ENCODE measurements around the gene TPSAB1. TPM values are rescaled to one million over a fixed set of nuclear protein-coding genes. Genes with fewer than 3 reads are reported as not detected.

TPSAB1 gene
- total and polyA plus RNA-seq, 2 experiments from 2014 or later = not detected

DNA sequence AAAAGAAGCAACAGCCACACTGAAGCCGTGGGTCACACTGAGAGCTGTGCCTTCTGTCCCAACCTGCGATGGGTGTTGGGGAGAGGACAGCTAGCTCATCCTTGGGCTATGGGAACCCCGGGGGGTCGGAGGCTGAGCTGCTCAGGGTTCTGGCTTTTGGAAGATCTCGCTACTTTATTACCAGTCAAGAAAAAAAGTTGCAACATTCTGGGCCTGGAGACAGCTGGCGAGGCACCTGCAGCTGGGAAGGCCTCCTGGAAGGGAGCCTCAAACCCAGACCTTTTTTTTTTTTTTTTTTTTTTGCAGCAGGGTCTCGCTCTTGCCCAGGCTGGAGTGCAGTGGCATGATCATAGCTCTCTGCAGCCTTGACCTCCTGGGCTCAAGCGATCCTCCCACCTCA lies 40.3 kb downstream of the TPSAB1 start:
- Histone ChIP-seq H3K27ac (no peak overlapping the region), H4K20me1 (ENCODE audit: insufficient read depth) (no peaks in the 10 kb centered on the region), H3K4me1 (ENCODE audit: insufficient read depth) (no peaks in the 10 kb centered on the region), H3K9me3 (ENCODE audit: low read depth) (no peaks in the 10 kb centered on the region), H3K9me2 (ENCODE audit: insufficient read depth) (no peaks in the 10 kb centered on the region), H3K36me3 (ENCODE audit: low read depth) (no peaks in the 10 kb centered on the region), H3K9ac (no peak overlapping the region), H3K27me3 (replicated peaks; ENCODE audit: insufficient read depth) (peaks cover 7% of the 10 kb centered on the region), H3K79me2 (ENCODE audit: insufficient read depth) (no peaks in the 10 kb centered on the region), H3F3A (ENCODE audit: insufficient read depth) (no peaks in the 10 kb centered on the region), H3K4me3 (no peak overlapping the region), H3K4me2 (ENCODE audit: unreplicated experiment) (no peak overlapping the region), H2AFZ (no peak overlapping the region)
- in situ Hi-C loops (cut with MboI) = no loop called here
- TF ChIP-seq EZH2phosphoT487 (IDR thresholded peaks at IDR 0.05; ENCODE audit: insufficient read depth, low read depth) (no peak), EZH2 (IDR thresholded peaks at IDR 0.05; ENCODE audit: insufficient read depth, poor library complexity, severe bottlenecking) (no peak)
- DNase-seq = no peak
- 31 to 32% methylated on average over 8 of the region's 8 CpGs for WGBS, 2 experiments (ENCODE audit: low coverage in 1 of 2, low lambda C conversion rate in 2 of 2, missing lambda C conversion rate in 2 of 2)

DNA sequence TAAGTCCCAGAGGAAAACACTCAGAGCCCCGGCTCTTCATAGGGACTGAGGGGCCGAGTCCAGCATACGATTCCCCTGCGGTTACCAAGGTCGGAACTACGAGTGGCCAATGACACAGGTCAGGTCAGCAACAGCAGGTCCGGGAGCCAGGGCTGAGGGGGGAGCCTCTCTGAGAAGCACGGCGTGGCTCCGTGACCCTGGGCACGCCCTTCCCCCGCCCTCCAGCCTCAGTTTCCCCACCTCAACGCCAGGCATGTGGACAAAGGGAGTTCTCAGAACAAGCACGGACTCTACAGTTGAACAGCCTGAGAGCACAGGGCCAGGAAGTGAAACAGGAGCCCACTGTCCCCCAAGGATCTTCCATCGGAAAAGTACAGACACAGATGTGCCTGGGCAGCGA lies 41.0 kb downstream of the TPSAB1 start:
- in situ Hi-C loops (cut with MboI) = no loop called here
- no peaks in the 10 kb centered on the region for H3K9me2 ChIP-seq (ENCODE audit: insufficient read depth)
- DNase-seq = no peak
- no peaks in the 10 kb centered on the region for H4K20me1 ChIP-seq (ENCODE audit: insufficient read depth)
- WGBS, 2 experiments (ENCODE audit: low coverage in 1 of 2, low lambda C conversion rate in 2 of 2, missing lambda C conversion rate in 2 of 2) = 60 to 69% methylated on average over 16 of the region's 16 CpGs
- no peaks in the 10 kb centered on the region for H3F3A ChIP-seq (ENCODE audit: insufficient read depth)
- H3K4me1 ChIP-seq (ENCODE audit: insufficient read depth) = no peaks in the 10 kb centered on the region
- H3K4me2 ChIP-seq (ENCODE audit: unreplicated experiment) = no peak overlapping the region
- H3K27ac ChIP-seq = no peak overlapping the region
- H3K36me3 ChIP-seq (ENCODE audit: low read depth) = no peaks in the 10 kb centered on the region
- no peak overlapping the region for H2AFZ ChIP-seq
- peaks cover 7% of the 10 kb centered on the region for H3K27me3 ChIP-seq (replicated peaks; ENCODE audit: insufficient read depth)
- H3K4me3 ChIP-seq = no peak overlapping the region
- TF ChIP-seq EZH2phosphoT487 (IDR thresholded peaks at IDR 0.05; ENCODE audit: insufficient read depth, low read depth) (no peak), EZH2 (IDR thresholded peaks at IDR 0.05; ENCODE audit: insufficient read depth, poor library complexity, severe bottlenecking) (no peak)
- H3K79me2 ChIP-seq (ENCODE audit: insufficient read depth) = no peaks in the 10 kb centered on the region
- no peak overlapping the region for H3K9ac ChIP-seq
- H3K9me3 ChIP-seq (ENCODE audit: low read depth) = no peaks in the 10 kb centered on the region

GRCh38 chr16:1282324-1282973 lies 41.9 kb downstream of the TPSAB1 start:
- Histone ChIP-seq H3K9me3 (ENCODE audit: low read depth) (no peaks in the 10 kb centered on the region), H2AFZ (no peak overlapping the region), H3K4me1 (ENCODE audit: insufficient read depth) (no peaks in the 10 kb centered on the region), H3K36me3 (ENCODE audit: low read depth) (no peaks in the 10 kb centered on the region), H3K4me2 (ENCODE audit: unreplicated experiment) (no peak overlapping the region), H3F3A (ENCODE audit: insufficient read depth) (no peaks in the 10 kb centered on the region), H3K9me2 (ENCODE audit: insufficient read depth) (no peaks in the 10 kb centered on the region), H3K4me3 (no peak overlapping the region), H4K20me1 (ENCODE audit: insufficient read depth) (no peaks in the 10 kb centered on the region), H3K79me2 (ENCODE audit: insufficient read depth) (no peaks in the 10 kb centered on the region), H3K27ac (no peak overlapping the region), H3K27me3 (replicated peaks; ENCODE audit: insufficient read depth) (peaks cover 8% of the 10 kb centered on the region), H3K9ac (no peak overlapping the region)
- DNase-seq = no peak
- 81 to 83% methylated on average over 12 to 17 of the region's 17 CpGs for WGBS, 2 experiments (ENCODE audit: low coverage in 1 of 2, low lambda C conversion rate in 2 of 2, missing lambda C conversion rate in 2 of 2)
- in situ Hi-C loops (cut with MboI) = no loop called here
- no peak for TF ChIP-seq EZH2 (IDR thresholded peaks at IDR 0.05; ENCODE audit: insufficient read depth, poor library complexity, severe bottlenecking)
- no peak for TF ChIP-seq EZH2phosphoT487 (IDR thresholded peaks at IDR 0.05; ENCODE audit: insufficient read depth, low read depth)

GRCh38 chr16:1283296-1283695 lies 42.8 kb downstream of the TPSAB1 start:
- no peak for DNase-seq
- Histone ChIP-seq H3K4me3 (no peak overlapping the region), H3K4me1 (ENCODE audit: insufficient read depth) (no peaks in the 10 kb centered on the region; the same call in 1 of the 2 replicates), H3K79me2 (ENCODE audit: insufficient read depth) (no peaks in the 10 kb centered on the region), H4K20me1 (ENCODE audit: insufficient read depth) (no peaks in the 10 kb centered on the region), H3K27ac (no peak overlapping the region), H3K36me3 (ENCODE audit: low read depth) (no peaks in the 10 kb centered on the region), H3K9me3 (ENCODE audit: low read depth) (no peaks in the 10 kb centered on the region), H3K27me3 (replicated peaks; ENCODE audit: insufficient read depth) (peaks cover 12% of the 10 kb centered on the region), H3K9ac (no peak overlapping the region), H3K9me2 (ENCODE audit: insufficient read depth) (no peaks in the 10 kb centered on the region), H3K4me2 (ENCODE audit: unreplicated experiment) (no peak overlapping the region), H3F3A (ENCODE audit: insufficient read depth) (no peaks in the 10 kb centered on the region), H2AFZ (no peak overlapping the region)
- TF ChIP-seq EZH2phosphoT487 (IDR thresholded peaks at IDR 0.05; ENCODE audit: insufficient read depth, low read depth) (no peak), EZH2 (IDR thresholded peaks at IDR 0.05; ENCODE audit: insufficient read depth, poor library complexity, severe bottlenecking) (no peak)
- in situ Hi-C loops (cut with MboI) = no loop called here
- WGBS, 2 experiments (ENCODE audit: low coverage in 1 of 2, low lambda C conversion rate in 2 of 2, missing lambda C conversion rate in 2 of 2) = 38 to 51% methylated on average over 17 of the region's 17 CpGs
